Stimulated activated naive CD8-positive, alpha-beta T cell treated with anti-CD3 and anti-CD28 coated beads, Interleukin-15, Interleukin-2, amounts not matched to agents 100 ng/mL and 50 ng/mL, for 24 hours (primary cell): ENCODE results near the gene RRP7A.
"Not testable (repeated sequence)": the region's sequence is repeated elsewhere in the genome, so short reads cannot be mapped to it uniquely, and the experiment has no call there.

Source experiments
- H3K27ac Mint-ChIP-seq: one replicate; pipeline ENCODE4 v1.8.0; 2021; ENCODE audit warnings: mild to moderate bottlenecking, mixed read lengths
- H3K27me3 Mint-ChIP-seq: one replicate; pipeline ENCODE4 v1.8.0; 2021; ENCODE audit warnings: mixed read lengths
- H3K36me3 Mint-ChIP-seq: one replicate; pipeline ENCODE4 v1.8.0; 2021; ENCODE audit warnings: low read depth, mixed read lengths
- H3K4me1 Mint-ChIP-seq: one replicate; pipeline ENCODE4 v1.8.0; 2021; ENCODE audit warnings: low read depth, mixed read lengths
- H3K4me3 Mint-ChIP-seq: one replicate; pipeline ENCODE4 v1.8.0; 2021; ENCODE audit warnings: mild to moderate bottlenecking, mixed read lengths
- H3K9me3 Mint-ChIP-seq: one replicate; pipeline ENCODE4 v1.8.0; 2021; ENCODE audit warnings: mixed read lengths

Gene RRP7A

DNA sequence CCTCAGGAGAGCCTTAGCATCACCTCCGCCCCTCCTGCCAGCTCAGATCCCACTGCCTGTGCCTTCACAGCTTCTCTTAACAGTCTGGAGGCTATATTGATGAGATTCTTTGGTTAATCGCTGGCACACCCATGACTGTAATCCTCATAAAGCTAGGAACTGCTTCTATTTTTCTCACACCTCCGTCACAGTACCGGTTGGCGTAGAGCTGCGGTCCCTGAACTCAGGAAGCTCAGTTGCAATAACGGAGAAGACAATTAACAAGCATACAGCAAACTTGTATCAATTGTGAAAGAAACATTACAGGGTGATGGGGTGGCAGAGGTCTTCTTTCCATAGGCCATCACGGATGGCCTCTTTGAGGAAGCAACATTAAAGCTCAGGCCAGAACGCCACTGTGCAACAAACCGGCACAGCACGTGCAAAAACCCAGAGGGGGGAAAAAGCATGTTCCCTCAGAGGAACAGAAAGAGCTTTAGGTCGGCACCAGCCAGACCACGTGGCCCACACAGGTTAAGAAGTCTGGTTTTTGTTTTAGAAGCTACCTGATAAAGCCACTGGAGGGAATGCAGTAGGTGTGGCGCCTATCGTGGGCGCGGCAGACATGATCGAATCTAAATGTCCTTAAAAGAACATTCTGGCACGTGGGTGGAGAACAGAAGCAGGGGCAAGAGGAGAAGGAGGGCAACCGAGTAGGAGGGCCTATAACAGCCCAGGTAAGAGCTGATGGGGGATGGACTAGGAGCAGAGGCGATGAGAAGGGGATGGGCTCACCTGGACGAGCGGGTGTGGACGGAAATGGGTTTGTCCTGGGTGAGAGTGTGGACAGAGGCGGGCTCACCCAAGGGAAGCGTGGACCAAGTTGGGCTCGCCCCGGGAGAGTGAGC, 715 bp downstream of the RRP7A start:
- not testable (repeated sequence) for H3K27me3 Mint-ChIP-seq, H3K9me3 Mint-ChIP-seq
- H3K36me3 Mint-ChIP-seq: peaks cover 31% of the 10 kb centered on the region
- peaks cover 13% of the 10 kb centered on the region for H3K4me1 Mint-ChIP-seq
- H3K4me3 Mint-ChIP-seq: peak overlapping the region; percentile 99
- H3K27ac Mint-ChIP-seq: peak overlapping the region; percentile 99

DNA sequence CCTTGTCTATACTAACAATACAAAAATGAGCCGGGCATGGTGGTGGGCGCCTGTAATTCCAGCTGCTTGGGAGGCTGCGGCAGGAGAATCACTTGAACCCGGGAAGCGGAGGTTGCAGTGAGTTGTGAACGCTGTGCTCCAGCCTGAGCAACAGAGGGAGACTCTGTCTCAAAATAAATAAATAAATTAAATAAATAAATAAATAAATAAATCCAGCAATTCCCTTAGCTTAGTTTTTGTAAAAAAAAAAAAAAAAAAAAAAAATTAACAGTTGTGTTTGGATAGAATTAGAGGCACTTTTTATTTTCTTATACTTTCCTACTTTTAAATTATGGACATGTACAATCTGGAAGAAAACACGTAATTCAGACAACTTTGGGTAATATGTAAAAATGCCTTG, 2.5 kb downstream of the RRP7A start:
- H3K36me3 Mint-ChIP-seq: peaks cover 35% of the 10 kb centered on the region
- H3K27ac Mint-ChIP-seq, H3K27me3 Mint-ChIP-seq, H3K9me3 Mint-ChIP-seq: not testable (repeated sequence)
- H3K4me3 Mint-ChIP-seq: peak overlapping the region; percentile 76
- H3K4me1 Mint-ChIP-seq: peaks cover 13% of the 10 kb centered on the region

DNA sequence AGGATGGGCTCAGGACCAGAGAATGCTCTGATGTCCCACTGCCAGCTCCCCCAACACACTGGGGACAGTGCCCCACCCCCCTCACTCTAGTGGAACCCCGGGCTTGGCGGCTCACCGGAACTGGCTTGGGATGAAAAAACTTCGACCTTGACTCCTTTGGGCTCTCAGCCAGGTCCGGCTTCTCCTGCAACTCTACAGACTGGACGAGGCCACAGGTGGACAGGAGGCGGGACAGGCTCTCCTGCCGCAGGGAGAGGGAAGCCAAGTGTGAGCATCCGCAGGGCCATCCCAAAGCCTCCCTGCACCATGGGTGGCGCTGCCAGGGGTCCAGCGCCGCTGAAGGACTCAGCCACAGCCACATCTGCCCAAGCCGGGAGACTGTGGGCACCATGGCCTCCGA, 3.7 kb downstream of the RRP7A start:
- H3K27ac Mint-ChIP-seq: no peak overlapping the region
- peaks cover 40% of the 10 kb centered on the region for H3K36me3 Mint-ChIP-seq
- H3K27me3 Mint-ChIP-seq: no peaks in the 10 kb centered on the region
- no peaks in the 10 kb centered on the region for H3K9me3 Mint-ChIP-seq
- peaks cover 13% of the 10 kb centered on the region for H3K4me1 Mint-ChIP-seq
- no peak overlapping the region for H3K4me3 Mint-ChIP-seq

DNA sequence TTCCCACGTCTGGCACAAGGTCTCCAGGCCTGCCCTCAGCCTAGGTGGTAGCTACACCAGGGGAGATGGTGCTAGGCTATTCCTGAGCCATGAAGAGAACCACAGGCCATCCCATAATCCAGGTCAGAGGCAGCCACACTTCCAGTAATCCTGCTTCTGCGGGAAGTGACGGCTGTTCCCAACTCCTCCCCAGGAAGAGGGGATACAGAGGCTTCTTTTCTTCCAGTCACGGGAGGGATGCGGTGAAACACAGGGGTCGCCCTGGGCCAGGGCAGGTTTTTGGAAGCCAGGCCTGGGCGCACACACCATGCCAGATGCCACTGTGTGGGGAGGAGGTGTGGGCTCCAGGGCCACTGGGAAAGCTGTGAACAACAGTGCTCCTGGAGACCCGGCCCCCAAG, 4.3 kb downstream of the RRP7A start:
- not testable (repeated sequence) for H3K4me3 Mint-ChIP-seq, H3K27me3 Mint-ChIP-seq, H3K9me3 Mint-ChIP-seq, H3K27ac Mint-ChIP-seq
- Mint-ChIP-seq H3K36me3 (peaks cover 45% of the 10 kb centered on the region), H3K4me1 (peaks cover 13% of the 10 kb centered on the region)

DNA sequence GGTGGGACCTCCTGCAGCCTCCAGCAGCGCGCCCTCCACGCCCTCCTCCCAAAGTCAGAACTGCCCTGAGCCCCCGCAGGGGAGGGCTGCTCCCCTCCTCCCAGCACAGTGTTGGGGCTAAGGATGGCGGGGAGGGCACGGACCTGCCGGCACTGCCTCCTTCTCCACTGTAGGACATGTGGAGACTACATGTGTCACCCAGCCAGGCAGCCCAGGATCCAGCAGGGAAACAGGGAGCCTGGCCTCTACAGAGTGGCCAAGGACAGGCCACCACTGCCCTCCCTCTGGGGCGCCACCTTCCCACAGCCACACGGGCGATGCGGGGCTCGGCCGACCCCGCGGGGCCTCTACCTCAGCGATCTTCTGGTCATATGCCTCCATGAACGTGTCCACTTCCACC, 5.3 kb downstream of the RRP7A start:
- not testable (repeated sequence) for H3K9me3 Mint-ChIP-seq

DNA sequence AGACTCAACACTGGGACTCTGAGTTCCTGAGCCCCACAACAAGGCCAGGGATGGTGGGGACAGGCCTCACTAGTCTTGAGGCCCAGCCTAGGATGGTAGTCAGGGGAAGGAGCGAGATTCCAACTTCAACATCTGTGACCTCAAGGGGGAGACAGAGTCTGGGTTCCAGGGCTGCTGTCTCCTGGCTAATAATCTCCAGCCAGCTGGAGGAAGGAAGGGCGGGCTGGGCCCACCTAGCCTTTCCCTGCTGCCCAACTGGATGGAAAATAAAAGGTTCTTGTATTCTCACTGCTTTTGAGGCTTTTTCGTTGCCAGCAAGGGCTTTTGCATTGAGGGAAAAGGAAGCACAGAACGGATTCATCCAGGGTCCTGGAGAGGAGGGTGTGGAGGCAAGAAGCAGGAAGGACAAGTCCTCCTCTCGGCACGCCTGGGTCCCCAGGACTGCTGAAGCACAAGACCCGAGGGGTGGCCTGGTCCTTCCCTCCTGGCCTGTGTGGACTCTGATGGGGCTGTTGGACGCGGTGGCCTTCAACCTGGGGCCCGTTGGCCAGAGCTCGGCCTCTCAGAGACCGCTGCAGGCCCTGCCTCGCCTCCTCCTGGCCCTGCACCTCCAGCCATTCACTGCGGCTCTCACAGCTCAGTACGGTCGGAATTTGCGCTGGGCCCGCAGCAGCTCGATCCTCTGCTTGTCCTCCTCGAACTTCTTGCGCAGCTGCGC, 7.2 kb downstream of the RRP7A start:
- not testable (repeated sequence) for H3K27ac Mint-ChIP-seq, H3K4me3 Mint-ChIP-seq, H3K27me3 Mint-ChIP-seq, H3K9me3 Mint-ChIP-seq, H3K4me1 Mint-ChIP-seq
- H3K36me3 Mint-ChIP-seq: peaks cover 34% of the 10 kb centered on the region

More for the DNA sequence above, 5.3 kb downstream of the RRP7A start:
- H3K4me3 Mint-ChIP-seq, H3K27ac Mint-ChIP-seq, H3K4me1 Mint-ChIP-seq, H3K27me3 Mint-ChIP-seq: not testable (repeated sequence)
- H3K36me3 Mint-ChIP-seq: peaks cover 45% of the 10 kb centered on the region

DNA sequence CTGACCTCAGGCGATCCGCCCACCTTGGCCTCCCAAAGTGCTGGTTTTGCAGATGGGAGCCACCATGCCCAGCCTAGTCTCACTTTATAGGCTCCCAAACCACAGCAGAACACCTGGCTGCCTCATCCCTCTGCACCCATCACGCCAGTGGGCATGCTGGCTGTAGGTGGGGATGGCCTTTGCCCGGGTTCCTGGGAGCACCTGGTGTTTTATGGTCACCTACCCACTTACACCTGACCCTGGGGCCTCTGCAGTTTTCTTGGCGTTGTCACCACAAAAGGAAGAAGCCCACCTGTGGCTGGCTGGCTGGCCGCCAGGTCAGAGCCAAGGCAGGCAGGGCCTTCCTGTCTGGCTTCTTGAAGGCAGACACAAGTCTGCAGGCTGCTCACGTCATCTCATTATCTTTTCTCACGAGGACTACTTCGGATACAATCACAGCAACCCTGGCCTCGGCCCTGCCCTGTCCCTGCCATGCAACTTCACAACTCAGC, 8.2 kb downstream of the RRP7A start:
- Mint-ChIP-seq H3K27ac (no peak overlapping the region), H3K27me3 (no peaks in the 10 kb centered on the region), H3K36me3 (peaks cover 30% of the 10 kb centered on the region), H3K4me3 (no peak overlapping the region), H3K4me1 (no peaks in the 10 kb centered on the region), H3K9me3 (no peaks in the 10 kb centered on the region)

DNA sequence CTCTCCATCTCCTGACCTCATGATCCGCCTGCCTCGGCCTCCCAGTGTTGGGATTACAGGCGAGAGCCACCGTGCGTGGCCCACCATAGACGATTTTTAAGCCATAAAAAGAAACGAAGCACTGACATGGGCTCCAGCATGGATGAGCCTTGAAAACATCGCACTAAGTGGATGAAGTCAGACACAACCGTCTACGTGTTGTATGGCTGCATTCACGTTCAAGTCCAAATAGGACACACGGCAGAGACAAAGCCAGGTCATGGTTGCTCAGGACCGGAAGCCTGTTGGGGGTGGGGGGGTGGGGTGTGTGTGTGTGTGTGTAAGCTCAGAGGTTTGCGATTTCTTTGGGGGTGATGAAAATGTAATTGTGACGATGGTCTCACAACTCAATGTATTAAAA, 10.0 kb downstream of the RRP7A start:
- H3K4me3 Mint-ChIP-seq: no peak overlapping the region
- peak overlapping the region; percentile 65 for H3K27ac Mint-ChIP-seq
- H3K27me3 Mint-ChIP-seq: no peaks in the 10 kb centered on the region
- H3K36me3 Mint-ChIP-seq: peaks cover 19% of the 10 kb centered on the region
- H3K9me3 Mint-ChIP-seq: no peaks in the 10 kb centered on the region
- H3K4me1 Mint-ChIP-seq: no peaks in the 10 kb centered on the region

DNA sequence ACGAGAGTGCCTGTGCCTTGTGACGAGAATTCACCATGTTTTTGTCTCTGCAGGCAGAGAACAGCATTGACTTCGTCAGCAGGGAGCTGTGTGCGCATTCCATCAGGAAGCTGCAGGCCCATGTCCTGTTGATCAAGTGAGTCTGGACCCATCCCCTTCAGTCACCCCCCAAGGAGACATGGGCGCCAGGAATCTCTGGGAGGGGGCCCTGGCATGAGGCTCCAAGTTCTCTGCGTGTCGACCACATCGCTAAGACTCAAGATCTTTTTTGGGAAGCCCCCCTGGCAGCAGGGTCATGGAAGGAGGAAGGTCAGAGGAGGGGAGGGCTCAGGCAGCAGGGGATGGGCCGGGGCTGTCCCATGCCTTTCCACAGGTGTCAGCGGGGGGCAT, 10.6 kb downstream of the RRP7A start:
- not testable (repeated sequence) for H3K27me3 Mint-ChIP-seq, H3K4me1 Mint-ChIP-seq, H3K4me3 Mint-ChIP-seq, H3K9me3 Mint-ChIP-seq
- H3K36me3 Mint-ChIP-seq: peaks cover 14% of the 10 kb centered on the region
- peak overlapping the region; percentile 23 for H3K27ac Mint-ChIP-seq

DNA sequence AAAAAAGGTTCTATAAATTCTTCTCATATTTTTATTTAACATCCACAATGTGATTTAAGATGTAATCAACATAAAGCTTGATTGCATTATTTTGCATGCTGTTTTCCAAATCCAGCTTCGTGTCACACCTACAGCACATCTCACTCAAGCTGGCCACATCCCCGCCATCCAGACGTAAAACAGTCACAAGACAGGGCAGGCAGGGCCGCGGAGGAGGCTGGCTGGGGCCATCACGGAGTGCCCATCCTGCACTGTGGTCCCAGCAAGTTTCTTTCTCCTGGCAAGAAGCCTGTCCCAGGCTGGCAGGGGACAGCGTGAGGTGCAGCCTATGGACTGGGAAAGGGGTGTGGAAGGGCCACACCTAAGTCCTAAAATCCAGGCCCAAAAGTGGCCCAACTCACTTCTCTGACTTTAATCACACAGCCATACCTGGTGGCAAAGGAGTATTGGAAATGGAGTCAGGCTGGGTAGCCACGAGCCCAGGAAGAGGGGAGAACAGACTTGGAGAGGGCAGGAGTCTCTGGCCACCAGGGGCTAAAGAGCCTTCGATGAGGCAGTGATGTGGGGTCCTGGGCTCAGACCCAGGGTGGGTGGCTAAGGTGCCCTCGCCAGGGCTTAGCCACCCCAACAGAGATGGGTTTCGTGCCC, 11.1 kb downstream of the RRP7A start:
- not testable (repeated sequence) for H3K27me3 Mint-ChIP-seq, H3K9me3 Mint-ChIP-seq, H3K4me3 Mint-ChIP-seq, H3K27ac Mint-ChIP-seq, H3K4me1 Mint-ChIP-seq
- H3K36me3 Mint-ChIP-seq: peaks cover 14% of the 10 kb centered on the region

DNA sequence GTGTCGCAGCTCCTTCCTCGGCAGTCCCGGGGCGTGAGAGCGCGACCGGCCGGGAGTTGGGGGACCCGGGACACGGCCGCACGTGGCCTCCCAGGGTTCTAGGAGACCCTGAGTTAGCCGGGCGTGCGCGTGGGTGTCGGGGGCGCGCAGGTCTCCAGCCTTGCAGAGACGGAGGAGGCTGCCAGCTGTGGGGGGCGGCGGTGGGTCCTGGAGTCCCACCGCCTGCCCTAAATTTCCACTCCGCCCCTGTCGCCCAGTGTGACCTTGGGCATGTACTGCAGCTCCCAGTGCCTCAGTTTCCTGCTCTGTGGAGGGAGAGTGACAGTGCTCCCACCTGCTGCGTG, 18.8 kb downstream of the RRP7A start:
- Mint-ChIP-seq H3K4me1 (no peaks in the 10 kb centered on the region), H3K4me3 (peak overlapping the region; percentile 35), H3K9me3 (no peaks in the 10 kb centered on the region), H3K27me3 (no peaks in the 10 kb centered on the region), H3K27ac (no peak overlapping the region), H3K36me3 (no peaks in the 10 kb centered on the region)

DNA sequence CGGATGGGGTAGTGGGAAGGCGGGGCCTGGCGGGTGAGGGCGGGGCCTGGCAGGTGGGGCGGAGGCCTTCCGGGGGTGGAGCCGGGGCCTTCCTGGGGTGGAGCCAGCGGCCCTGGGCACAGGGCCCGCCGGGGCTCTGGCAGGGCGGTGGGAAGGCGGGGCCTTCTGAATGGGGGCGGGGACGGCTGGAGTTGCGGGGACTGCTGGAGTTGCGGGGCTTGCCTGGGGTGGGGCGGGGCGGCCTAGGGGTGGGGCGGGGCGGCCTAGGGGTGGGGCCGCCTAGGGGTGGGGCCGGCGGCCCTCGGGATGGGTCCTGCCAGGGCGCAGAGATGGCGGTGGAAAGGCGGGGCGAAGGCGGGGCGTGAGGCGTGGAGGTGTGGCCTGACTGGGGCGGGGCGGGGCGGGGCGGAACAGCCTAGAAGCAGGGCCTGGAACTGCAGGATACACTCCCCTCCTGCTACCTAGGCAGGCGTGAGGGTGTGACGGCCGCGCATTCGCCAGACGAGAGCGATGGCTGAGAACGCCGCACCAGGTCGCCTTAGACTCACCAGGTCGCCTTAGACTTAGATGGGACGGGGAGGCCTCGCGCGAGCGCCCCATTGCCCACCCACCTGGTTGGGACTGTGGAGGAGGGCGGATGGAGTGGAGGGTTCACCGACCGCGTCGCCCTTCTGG, 19.3 kb downstream of the RRP7A start:
- Mint-ChIP-seq H3K4me1 (no peaks in the 10 kb centered on the region), H3K27ac (no peak overlapping the region), H3K9me3 (no peaks in the 10 kb centered on the region), H3K4me3 (no peak overlapping the region), H3K27me3 (no peaks in the 10 kb centered on the region), H3K36me3 (no peaks in the 10 kb centered on the region)

DNA sequence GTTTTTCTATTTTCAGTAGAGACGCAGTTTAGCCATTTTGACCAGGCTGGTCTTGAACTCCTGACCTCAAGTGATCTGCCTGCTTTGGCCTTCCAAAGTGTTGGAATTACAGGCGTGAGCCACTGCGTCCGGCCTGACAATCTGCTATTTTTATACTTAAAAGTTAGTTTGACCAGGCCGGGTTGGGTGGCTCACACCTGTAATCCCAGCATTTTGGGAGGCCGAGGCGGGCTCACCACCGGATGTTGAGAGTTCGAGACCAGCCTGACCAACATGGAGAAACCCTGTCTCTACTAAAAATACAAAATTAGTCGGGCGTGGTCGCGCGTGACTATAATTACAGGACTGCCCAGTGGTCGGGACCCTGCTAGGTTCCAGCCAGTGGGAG, 19.8 kb downstream of the RRP7A start:
- not testable (repeated sequence) for H3K27me3 Mint-ChIP-seq, H3K4me3 Mint-ChIP-seq, H3K36me3 Mint-ChIP-seq

DNA sequence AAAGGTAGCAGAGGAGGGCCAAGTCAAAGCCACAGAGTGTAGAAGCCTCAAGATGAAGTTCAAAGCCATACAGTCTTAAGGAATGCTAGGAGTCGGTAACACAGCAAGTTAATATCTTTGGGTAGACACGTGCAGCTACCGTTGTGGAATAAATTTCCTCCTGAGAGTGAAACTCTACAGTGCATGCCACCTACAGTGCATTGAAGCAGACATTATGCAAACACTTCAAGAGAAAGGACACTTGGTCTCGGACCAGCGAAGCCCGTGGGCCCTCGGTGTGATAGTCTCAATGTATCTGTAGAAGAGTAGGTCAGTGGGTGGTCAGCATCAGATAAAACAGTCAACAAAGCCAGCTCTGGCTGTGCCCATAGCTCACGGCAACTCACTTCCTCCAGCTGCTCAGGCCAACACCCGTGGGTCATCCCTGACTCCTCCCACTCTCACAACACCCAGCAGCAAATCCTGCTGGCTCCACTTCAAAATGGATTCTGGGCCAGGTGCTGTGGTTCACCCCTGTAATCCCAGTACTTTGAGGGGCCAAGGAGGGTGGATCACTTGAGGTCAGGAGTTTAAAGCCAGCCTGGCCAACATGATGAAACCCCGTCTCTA, 24.0 kb downstream of the RRP7A start:
- H3K27me3 Mint-ChIP-seq, H3K4me1 Mint-ChIP-seq, H3K36me3 Mint-ChIP-seq, H3K27ac Mint-ChIP-seq, H3K4me3 Mint-ChIP-seq, H3K9me3 Mint-ChIP-seq: not testable (repeated sequence)

More for the DNA sequence above, 19.8 kb downstream of the RRP7A start:
- not testable (repeated sequence) for H3K9me3 Mint-ChIP-seq, H3K27ac Mint-ChIP-seq, H3K4me1 Mint-ChIP-seq

DNA sequence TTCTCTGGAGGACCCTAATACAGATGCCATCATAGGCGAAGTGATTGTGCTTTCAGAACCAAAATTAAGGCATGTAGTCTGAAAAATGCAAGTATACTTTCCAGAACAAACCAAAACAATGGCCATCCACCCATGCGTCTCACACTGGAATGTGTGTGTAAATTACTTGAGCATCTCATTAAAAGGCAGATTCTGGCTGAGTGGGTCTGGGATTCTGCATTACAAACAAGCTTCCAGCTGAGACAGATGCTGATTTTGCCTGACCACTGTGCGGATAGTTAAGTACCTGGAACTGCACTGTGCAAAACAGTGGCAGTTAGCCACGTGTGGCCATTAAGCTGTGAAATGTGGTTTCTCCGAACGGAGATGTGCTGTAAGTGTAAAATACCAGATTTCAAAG, 26.2 kb downstream of the RRP7A start:
- Mint-ChIP-seq H3K27ac (no peak overlapping the region), H3K4me1 (no peaks in the 10 kb centered on the region), H3K9me3 (no peaks in the 10 kb centered on the region), H3K36me3 (no peaks in the 10 kb centered on the region), H3K27me3 (no peaks in the 10 kb centered on the region), H3K4me3 (no peak overlapping the region)
